ENCODE data around the gene PTPRD.

GRCh38 chr9:8434621-8435020 is 2178.2 kb downstream of the PTPRD start:
- TF ChIP-seq EZH2 (IDR thresholded peaks at IDR 0.05) (no peak), POLR2AphosphoS5 (IDR thresholded peaks at IDR 0.05; ENCODE audit: borderline replicate concordance, low read depth, low read length) (no peak)
